ENCODE results near the gene ATAT1. TPM values are rescaled to one million over a fixed set of nuclear protein-coding genes. Genes with fewer than 3 reads are reported as not detected.

Gene ATAT1
- total and polyA plus RNA-seq, 3 experiments from 2014 or later, result 1.5 to 10.7 (median 10.5) TPM

DNA sequence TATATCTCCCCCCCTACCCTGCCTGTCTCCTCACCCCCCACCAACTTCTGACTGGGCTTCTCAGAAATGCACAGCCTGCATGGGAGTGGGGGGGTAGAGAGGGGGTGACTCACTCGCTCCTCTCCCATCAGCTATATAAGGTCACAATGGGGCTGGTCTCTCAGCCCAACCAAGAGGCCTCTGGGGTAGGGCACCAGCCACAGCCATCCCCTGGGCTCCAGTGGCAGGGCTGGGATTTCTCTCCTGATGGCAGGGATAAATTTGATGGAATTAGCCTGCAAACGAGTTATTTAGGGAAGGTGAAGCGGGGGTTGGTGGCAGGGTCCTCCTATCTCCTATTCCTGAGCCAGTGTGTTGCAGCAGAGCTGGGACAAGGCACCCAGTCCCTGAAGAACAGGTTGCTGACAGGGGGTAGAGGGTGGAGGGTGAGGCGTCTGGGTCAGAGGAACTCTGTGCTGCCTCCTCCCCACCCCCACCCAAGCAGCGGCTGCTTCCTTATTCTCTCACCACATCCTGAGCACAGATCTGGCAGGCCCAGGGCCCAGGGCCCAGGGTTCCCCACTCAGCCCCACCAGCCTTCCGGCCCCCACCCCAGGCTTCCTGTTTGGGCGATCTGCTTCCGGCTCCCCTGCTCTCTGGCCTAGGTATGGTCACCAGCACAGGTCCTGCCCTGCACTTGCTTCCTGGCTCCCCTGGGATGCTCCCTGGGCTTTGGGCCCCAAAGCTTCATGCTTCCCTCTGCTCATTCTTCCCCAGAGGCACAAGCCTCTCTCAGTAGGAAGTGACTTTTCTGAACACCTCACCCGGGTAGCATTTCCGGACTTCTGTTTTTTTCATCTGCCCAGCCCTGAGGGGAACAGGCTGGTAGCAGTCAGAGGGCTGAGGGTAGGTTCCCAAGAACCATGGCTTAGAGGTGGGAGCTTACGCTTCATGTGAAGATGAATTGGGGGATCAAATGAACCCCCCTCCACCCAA is 55.8 kb downstream of the ATAT1 start:
- Mint-ChIP-seq H3K27me3 (no peaks in the 10 kb centered on the region), H3K4me3 (peak overlapping the region; percentile 95 to 100 (median 99)), H3K27ac (peak overlapping the region; percentile 96 to 100 (median 99)), H3K36me3 (peaks cover 9 to 81% (median 15%) of the 10 kb centered on the region in 3 donors), H3K9me3 (no peaks in the 10 kb centered on the region), H3K4me1 (peaks cover 35 to 48% (median 37%) of the 10 kb centered on the region in 3 donors)
- CTCF ChIA-PET, result interaction anchor here (0.6 to 17.6 kb wide), 6 partner anchors 9 to 209 kb away, joined by 3 to 697 read pairs (median 6); partner anchors contain the start of genes DHX16, MDC1 and TUBB
- peak; percentile 83 to 93 (median 88) for DNase-seq
- peak overlapping the region; percentile 90 for H3K27ac ChIP-seq (ENCODE audit: low read depth, low read length)
- POLR2A ChIA-PET, result interaction anchor here (0.5 to 8.1 kb wide), 11 partner anchors 9 to 202 kb away, joined by 3 to 142 read pairs (median 3); partner anchors contain the start of genes DDR1, MDC1, NRM and TUBB
- H3K9me3 ChIP-seq (ENCODE audit: low read length), result no peaks in the 10 kb centered on the region
- H3K36me3 ChIP-seq (ENCODE audit: insufficient read depth, low read length), result peaks cover 13% of the 10 kb centered on the region
- H3K27me3 ChIP-seq (ENCODE audit: insufficient read depth, low read length, poor library complexity, severe bottlenecking), result no peaks in the 10 kb centered on the region
- H3K4me1 ChIP-seq (ENCODE audit: insufficient read depth, low read length), result peaks cover 38% of the 10 kb centered on the region
- H3K4me3 ChIP-seq (ENCODE audit: low read length), result peak overlapping the region; percentile 92

DNA sequence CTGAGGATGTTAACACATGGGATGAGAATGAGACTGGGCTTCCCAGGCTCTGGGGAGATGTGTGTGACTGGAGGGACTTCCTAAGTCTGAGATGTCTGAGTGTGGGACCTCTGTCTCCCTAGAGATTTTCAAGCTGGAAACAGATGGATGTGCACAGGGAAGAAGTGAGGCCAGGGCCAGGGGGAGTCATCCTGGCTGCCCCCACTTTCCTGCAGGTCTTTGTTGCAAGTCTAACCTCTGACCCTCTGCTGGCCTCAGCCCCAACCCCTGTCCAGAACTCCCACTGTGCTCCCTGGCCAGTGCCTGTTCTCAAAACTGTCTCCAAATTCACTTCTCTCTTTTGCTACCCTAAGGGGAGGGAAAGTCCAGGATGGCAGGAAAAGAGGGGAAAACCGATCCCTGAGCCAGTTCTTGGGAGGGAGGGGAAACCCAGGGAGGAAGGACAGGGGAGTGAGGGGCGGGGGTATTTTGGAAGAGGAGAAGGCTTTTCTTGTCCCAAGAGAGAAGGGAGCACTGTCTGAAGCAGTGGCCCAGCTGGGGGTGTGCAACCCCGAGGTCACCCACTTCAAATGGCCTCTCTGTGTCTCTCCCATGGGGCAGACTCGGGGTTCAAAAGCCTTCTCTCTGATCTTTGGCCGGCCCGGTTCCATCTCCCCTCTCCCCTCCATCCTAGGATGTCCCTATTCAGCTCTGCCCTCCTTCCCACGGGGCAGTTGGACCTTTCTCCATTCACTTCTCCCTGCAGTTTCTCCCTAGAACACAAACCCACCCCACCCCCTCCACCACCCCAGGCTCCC is 56.7 kb downstream of the ATAT1 start:
- ChIA-PET POLR2A (interaction anchor here (0.6 to 8.1 kb wide), 5 partner anchors 34 to 201 kb away, joined by 3 to 142 read pairs (median 3); partner anchors contain the start of genes DDR1, MDC1 and TUBB), CTCF (interaction anchor here (2.3 to 17.6 kb wide), 3 partner anchors 10 to 53 kb away, joined by 7 to 697 read pairs (median 15); partner anchors contain the start of genes DHX16, MDC1 and TUBB)
- H3K4me1 ChIP-seq (ENCODE audit: insufficient read depth, low read length), result peaks cover 46% of the 10 kb centered on the region
- Mint-ChIP-seq H3K9me3 (no peaks in the 10 kb centered on the region), H3K27ac (peak overlapping the region; percentile 96 to 100 (median 99)), H3K4me3 (peak overlapping the region; percentile 95 to 100 (median 99)), H3K27me3 (no peaks in the 10 kb centered on the region), H3K36me3 (peaks cover 9 to 75% (median 15%) of the 10 kb centered on the region in 3 donors), H3K4me1 (peaks cover 43 to 58% (median 43%) of the 10 kb centered on the region in 3 donors)
- peak overlapping the region; percentile 90 for H3K27ac ChIP-seq (ENCODE audit: low read depth, low read length)
- H3K36me3 ChIP-seq (ENCODE audit: insufficient read depth, low read length), result peaks cover 12% of the 10 kb centered on the region
- peak overlapping the region; percentile 92 for H3K4me3 ChIP-seq (ENCODE audit: low read length)
- DNase-seq, result no peak
- no peaks in the 10 kb centered on the region for H3K27me3 ChIP-seq (ENCODE audit: insufficient read depth, low read length, poor library complexity, severe bottlenecking)
- no peaks in the 10 kb centered on the region for H3K9me3 ChIP-seq (ENCODE audit: low read length)

DNA sequence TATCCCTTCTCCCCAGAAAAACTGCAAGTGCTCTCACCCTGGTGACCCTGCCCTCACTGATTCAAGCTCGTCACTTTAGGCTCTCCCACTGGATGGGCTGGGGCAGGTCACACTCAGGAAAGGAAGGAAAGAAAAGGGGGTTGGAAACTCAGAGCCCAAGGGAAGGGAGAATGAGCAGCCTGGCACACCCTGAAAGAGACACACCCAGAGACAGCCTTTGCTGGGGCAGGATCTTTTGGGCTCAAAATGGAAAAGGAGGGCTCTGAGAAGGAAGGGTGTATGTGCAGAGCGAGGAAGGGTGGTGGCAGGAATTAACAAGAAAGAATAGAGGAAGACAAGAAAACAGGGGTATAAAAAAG is 57.3 kb downstream of the ATAT1 start:
- no peaks in the 10 kb centered on the region for H3K27me3 Mint-ChIP-seq
- peaks cover 8% of the 10 kb centered on the region for H3K36me3 ChIP-seq (ENCODE audit: insufficient read depth, low read length)

DNA sequence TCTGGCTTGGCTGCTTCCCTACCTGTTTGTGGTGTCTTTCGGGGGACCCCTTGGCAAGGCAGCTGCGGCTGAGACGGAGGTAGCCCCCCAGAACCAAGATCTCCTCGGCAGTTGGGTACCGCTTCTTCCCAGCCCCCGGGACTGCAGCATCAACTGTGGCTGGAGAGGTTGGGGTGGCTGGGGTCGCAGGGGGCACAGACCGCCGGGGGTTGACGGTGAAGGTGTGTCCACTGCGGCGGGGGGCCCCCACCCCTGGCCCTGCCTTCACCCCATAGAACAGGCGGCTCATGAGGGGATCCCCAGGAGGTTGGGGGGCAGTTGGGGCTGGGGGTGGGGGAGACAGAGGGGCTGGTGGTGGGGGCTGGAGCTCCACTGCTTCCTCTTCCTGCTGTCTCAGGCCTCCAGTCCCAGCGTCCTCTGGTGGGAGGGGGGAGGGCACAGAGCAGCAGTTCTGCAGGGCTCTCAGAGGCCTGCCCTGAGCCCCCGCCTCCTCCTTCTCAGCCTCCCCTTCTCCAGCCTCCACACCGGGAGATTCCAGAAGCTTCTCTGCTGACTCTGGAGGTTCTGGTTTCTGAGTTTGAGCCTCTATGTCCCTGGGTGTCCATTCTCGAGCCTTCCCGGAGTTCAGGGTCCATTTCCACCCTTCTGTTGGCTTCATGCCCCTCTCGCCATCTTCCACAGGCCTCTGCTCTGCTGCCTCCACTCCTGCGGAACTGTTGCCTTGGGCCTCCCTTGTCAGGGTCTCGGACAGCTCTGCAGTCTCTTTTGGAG is 57.9 kb downstream of the ATAT1 start:
- peak overlapping the region; percentile 96 to 100 (median 99) for H3K27ac Mint-ChIP-seq
- POLR2A ChIA-PET, result interaction anchor here (0.5 to 8.1 kb wide), 7 partner anchors 33 to 1150 kb away, joined by 3 to 142 read pairs (median 4); partner anchors contain the start of genes MDC1 and TUBB
- Histone ChIP-seq H3K36me3 (ENCODE audit: insufficient read depth, low read length) (peaks cover 8% of the 10 kb centered on the region), H3K4me3 (ENCODE audit: low read length) (peak overlapping the region; percentile 92), H3K4me1 (ENCODE audit: insufficient read depth, low read length) (peaks cover 46% of the 10 kb centered on the region), H3K27ac (ENCODE audit: low read depth, low read length) (peak overlapping the region; percentile 90), H3K27me3 (ENCODE audit: insufficient read depth, low read length, poor library complexity, severe bottlenecking) (no peaks in the 10 kb centered on the region), H3K9me3 (ENCODE audit: low read length) (no peaks in the 10 kb centered on the region)
- CTCF ChIA-PET, result interaction anchor here (1.2 to 17.6 kb wide), 3 partner anchors 19 to 143 kb away, joined by 4 to 697 read pairs (median 5); partner anchors contain the start of genes MDC1 and TUBB
- peaks cover 44 to 60% (median 45%) of the 10 kb centered on the region in 3 donors for H3K4me1 Mint-ChIP-seq
- peak; percentile 25 to 73 (median 37) for DNase-seq
- H3K9me3 Mint-ChIP-seq, result no peaks in the 10 kb centered on the region
- peaks cover 6 to 64% (median 15%) of the 10 kb centered on the region in 3 donors for H3K36me3 Mint-ChIP-seq
- H3K27me3 Mint-ChIP-seq, result no peaks in the 10 kb centered on the region
- H3K4me3 Mint-ChIP-seq, result peak overlapping the region; percentile 95 to 100 (median 99)

More for the DNA sequence above, 57.3 kb downstream of the ATAT1 start:
- POLR2A ChIA-PET, result interaction anchor here (0.5 to 8.1 kb wide), 4 partner anchors 33 to 1151 kb away, joined by 3 to 142 read pairs (median 3); partner anchors contain the start of genes MDC1 and TUBB
- H3K4me3 ChIP-seq (ENCODE audit: low read length), result peak overlapping the region; percentile 92
- H3K4me3 Mint-ChIP-seq, result peak overlapping the region; percentile 95 to 100 (median 99)
- peak overlapping the region; percentile 96 to 100 (median 99) for H3K27ac Mint-ChIP-seq
- CTCF ChIA-PET, result interaction anchor here (3.4 to 17.6 kb wide), 2 partner anchors 11 to 41 kb away, joined by 15 to 697 read pairs; partner anchors contain the start of genes DHX16, MDC1 and TUBB
- H3K4me1 Mint-ChIP-seq, result peaks cover 44 to 60% (median 45%) of the 10 kb centered on the region in 3 donors
- no peaks in the 10 kb centered on the region for H3K9me3 ChIP-seq (ENCODE audit: low read length)
- H3K4me1 ChIP-seq (ENCODE audit: insufficient read depth, low read length), result peaks cover 46% of the 10 kb centered on the region
- peak overlapping the region; percentile 90 for H3K27ac ChIP-seq (ENCODE audit: low read depth, low read length)
- H3K36me3 Mint-ChIP-seq, result peaks cover 6 to 70% (median 15%) of the 10 kb centered on the region in 3 donors
- H3K9me3 Mint-ChIP-seq, result no peaks in the 10 kb centered on the region
- H3K27me3 ChIP-seq (ENCODE audit: insufficient read depth, low read length, poor library complexity, severe bottlenecking), result no peaks in the 10 kb centered on the region
- DNase-seq, result peak in 1 of 5 donors; percentile 10

DNA sequence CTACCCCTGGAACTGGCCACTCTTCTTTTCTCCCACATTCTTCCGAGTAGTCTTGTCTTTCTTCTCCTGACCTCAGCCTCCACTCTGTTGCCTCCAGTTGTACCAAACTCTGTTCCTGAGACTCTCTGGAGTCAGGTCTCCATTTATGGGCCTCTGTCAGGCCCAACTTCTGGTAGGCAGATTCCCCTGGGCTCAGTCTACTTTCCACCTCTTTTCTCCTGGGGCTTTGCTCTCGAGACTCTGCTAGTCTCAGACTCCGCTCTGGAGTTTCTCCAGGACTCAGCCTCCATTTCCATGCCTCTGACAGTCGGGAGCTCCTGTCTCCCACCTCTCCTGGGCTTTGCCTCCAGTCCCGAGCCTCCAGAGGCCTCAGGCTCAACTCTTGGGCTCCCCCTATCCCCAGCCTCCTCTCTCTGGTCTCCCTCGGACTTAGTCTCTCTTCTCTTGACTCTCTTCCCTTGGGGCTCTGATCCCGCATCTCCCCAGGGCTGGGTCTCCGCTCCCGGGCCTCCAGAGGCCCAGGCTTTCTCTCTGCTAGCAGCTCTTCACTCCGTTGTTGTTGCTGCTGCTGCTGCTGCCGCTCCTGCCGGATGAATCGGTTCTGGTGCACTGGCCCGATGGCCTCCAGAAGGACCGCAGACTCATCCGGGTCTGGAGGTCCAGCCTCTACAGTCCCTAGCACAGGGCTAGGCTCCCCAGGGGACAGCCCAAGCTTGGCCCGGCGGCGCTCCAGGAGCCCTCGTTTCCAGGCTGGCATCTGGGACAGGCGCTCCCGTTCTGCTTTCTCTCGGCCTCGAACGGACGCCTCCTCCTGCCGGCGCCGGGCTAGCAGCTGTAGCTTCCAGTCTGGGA is 58.7 kb downstream of the ATAT1 start:
- H3K36me3 ChIP-seq (ENCODE audit: insufficient read depth, low read length), result peaks cover under 1% of the 10 kb centered on the region
- H3K9me3 Mint-ChIP-seq, result no peaks in the 10 kb centered on the region
- POLR2A ChIA-PET, result interaction anchor here (0.6 to 8.1 kb wide), 5 partner anchors 32 to 193 kb away, joined by 3 to 142 read pairs (median 6); partner anchors contain the start of genes MDC1 and TUBB
- H3K4me3 Mint-ChIP-seq, result peak overlapping the region; percentile 95 to 100 (median 99)
- peak in 1 of 5 donors; percentile 27 for DNase-seq
- H3K27ac ChIP-seq (ENCODE audit: low read depth, low read length), result peak overlapping the region; percentile 90
- H3K27ac Mint-ChIP-seq, result peak overlapping the region; percentile 91 to 100 (median 96)
- H3K27me3 Mint-ChIP-seq, result no peaks in the 10 kb centered on the region
- no peaks in the 10 kb centered on the region for H3K27me3 ChIP-seq (ENCODE audit: insufficient read depth, low read length, poor library complexity, severe bottlenecking)
- peak overlapping the region; percentile 92 for H3K4me3 ChIP-seq (ENCODE audit: low read length)
- H3K4me1 Mint-ChIP-seq, result peaks cover 44 to 60% (median 45%) of the 10 kb centered on the region in 3 donors
- CTCF ChIA-PET, result interaction anchor here (1.2 to 17.6 kb wide), 3 partner anchors 20 to 144 kb away, joined by 4 to 697 read pairs (median 5); partner anchors contain the start of genes MDC1 and TUBB
- peaks cover 46% of the 10 kb centered on the region for H3K4me1 ChIP-seq (ENCODE audit: insufficient read depth, low read length)
- H3K36me3 Mint-ChIP-seq, result peaks cover 6 to 57% (median 15%) of the 10 kb centered on the region in 3 donors
- no peaks in the 10 kb centered on the region for H3K9me3 ChIP-seq (ENCODE audit: low read length)

All from CD8-positive, alpha-beta memory T cell (primary cell).